GM12891 (cell line): ENCODE measurements around the gene PSME3. TPM values are rescaled to one million over a fixed set of nuclear protein-coding genes. Genes with fewer than 3 reads are reported as not detected.

Experiments used
- DNase-seq: peaks from one replicate; pipeline ENCODE4 v3.0.0; 2011; ENCODE audit warnings: low spot score; ENCODE audit not compliant: insufficient read length
- FAIRE-seq: peaks from 2 replicates; lab custom pipeline; 2011; peaks lifted over from hg19 to GRCh38; lab: Jason Lieb, UNC
- PAX5 ChIP-seq: IDR thresholded peaks from 2 replicates; pipeline ENCODE4 v1.6.1; 2011; ENCODE audit warnings: low read length, moderate library complexity, mild to moderate bottlenecking; ENCODE audit not compliant: insufficient read depth, severe bottlenecking
- POLR2A ChIP-seq: IDR thresholded peaks from 2 replicates; pipeline ENCODE4 v1.6.1; 2011; ENCODE audit warnings: low read depth, low read length, control low read depth
- POLR2AphosphoS5 ChIP-seq: IDR thresholded peaks from 2 replicates; pipeline ENCODE4 v1.6.1; 2011; ENCODE audit warnings: low read depth, low read length, control low read depth
- POU2F2 ChIP-seq: IDR thresholded peaks from 2 replicates; pipeline ENCODE4 v1.6.1; 2011; ENCODE audit warnings: low read depth, mild to moderate bottlenecking, control low read depth, low read length, moderate library complexity
- SPI1 ChIP-seq: IDR thresholded peaks from 2 replicates; pipeline ENCODE4 v1.6.1; 2011; ENCODE audit warnings: low read depth, low read length, control low read depth
- TAF1 ChIP-seq: IDR thresholded peaks from 2 replicates; pipeline ENCODE4 v1.6.1; 2011; ENCODE audit warnings: low read depth, low read length, control low read depth
- polyA plus RNA-seq: library from polyadenylated mRNA; unstranded; fragments of >200 nt; gene quantifications from one replicate; pipeline ENCODE4 v1.2.1, GENCODE V29; 2012; ENCODE audit warnings: low read depth, missing spikeins, inconsistent platforms; ENCODE audit not compliant: missing spikeins

Gene PSME3, protein sequence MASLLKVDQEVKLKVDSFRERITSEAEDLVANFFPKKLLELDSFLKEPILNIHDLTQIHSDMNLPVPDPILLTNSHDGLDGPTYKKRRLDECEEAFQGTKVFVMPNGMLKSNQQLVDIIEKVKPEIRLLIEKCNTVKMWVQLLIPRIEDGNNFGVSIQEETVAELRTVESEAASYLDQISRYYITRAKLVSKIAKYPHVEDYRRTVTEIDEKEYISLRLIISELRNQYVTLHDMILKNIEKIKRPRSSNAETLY
- 90.7 TPM for polyA plus RNA-seq

- TF ChIP-seq POU2F2 (no peak; the same call in 1 of the 2 replicates), POLR2A (peak; percentile 95), TAF1 (peak; percentile 80), SPI1 (no peak), PAX5 (no peak), POLR2AphosphoS5 (peak; percentile 84)
- peak; percentile 93 for DNase-seq
- FAIRE-seq = peak; percentile 98
These were observed at the start of gene PSME3 for GRCh38 chr17:42832934-42833766. PSME3 (plus strand) TSS chr17:42833397; CDS start chr17:42833632, 235 bp downstream.

DNA sequence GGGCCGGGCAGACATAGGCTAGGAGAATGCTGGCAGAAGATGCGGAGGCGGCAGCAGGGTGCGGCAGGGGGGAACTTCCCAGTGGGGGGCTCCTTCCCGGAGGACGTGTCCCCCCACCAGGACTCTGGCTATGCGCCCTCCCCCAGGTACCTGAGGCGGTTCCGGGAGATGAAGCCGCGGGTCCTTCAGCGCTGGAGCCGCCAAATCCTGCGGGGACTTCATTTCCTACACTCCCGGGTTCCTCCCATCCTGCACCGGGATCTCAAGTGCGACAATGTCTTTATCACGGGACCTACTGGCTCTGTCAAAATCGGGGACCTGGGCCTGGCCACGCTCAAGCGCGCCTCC lies 49.4 kb upstream of the PSME3 start:
- FAIRE-seq = no peak
- TF ChIP-seq POLR2A = no peak
- no peak for TF ChIP-seq TAF1
- DNase-seq = no peak

GRCh38 chr17:42784409-42784808 lies 48.8 kb upstream of the PSME3 start:
- FAIRE-seq (peak; percentile 31), DNase-seq (no peak)
- TF ChIP-seq POLR2AphosphoS5 = no peak
- TF ChIP-seq SPI1 = peak; percentile 63
- no peak for TF ChIP-seq TAF1

- TF ChIP-seq POLR2A = no peak
- no peak for TF ChIP-seq POLR2AphosphoS5
- no peak for TF ChIP-seq SPI1
- TF ChIP-seq POU2F2 = no peak
- no peak for TF ChIP-seq PAX5
- FAIRE-seq (no peak), DNase-seq (no peak)
These were observed 48.2 kb upstream of the PSME3 start for GRCh38 chr17:42784811-42785592.

GRCh38 chr17:42787266-42787665 lies 45.9 kb upstream of the PSME3 start:
- DNase-seq (no peak), FAIRE-seq (no peak)
- TF ChIP-seq POLR2A (no peak), SPI1 (no peak), POU2F2 (no peak), POLR2AphosphoS5 (no peak), TAF1 (no peak), PAX5 (no peak)

DNA sequence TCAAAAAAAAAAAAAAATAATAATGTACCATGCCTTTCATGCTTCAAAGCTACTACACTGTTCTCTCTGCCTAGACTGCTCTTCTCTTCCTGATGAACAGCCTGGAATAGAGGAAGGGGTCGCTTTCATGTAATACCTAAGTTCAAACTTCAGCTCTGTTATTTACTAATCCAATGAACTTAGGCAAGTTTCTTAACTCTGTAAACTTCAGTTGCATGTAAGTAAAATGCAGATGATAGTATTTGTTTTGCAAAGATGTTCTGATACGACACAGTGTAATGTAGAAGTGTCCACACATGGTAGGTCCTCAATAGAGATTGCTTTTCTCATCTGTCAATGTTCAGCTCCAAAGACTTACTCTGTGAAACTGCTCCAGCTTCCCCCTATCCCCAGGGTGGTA lies 41.2 kb upstream of the PSME3 start:
- no peak for TF ChIP-seq POLR2A
- TF ChIP-seq TAF1 = no peak
- no peak for TF ChIP-seq POLR2AphosphoS5
- no peak for TF ChIP-seq SPI1
- no peak for TF ChIP-seq POU2F2
- TF ChIP-seq PAX5 = no peak
- DNase-seq = no peak
- no peak for FAIRE-seq

DNA sequence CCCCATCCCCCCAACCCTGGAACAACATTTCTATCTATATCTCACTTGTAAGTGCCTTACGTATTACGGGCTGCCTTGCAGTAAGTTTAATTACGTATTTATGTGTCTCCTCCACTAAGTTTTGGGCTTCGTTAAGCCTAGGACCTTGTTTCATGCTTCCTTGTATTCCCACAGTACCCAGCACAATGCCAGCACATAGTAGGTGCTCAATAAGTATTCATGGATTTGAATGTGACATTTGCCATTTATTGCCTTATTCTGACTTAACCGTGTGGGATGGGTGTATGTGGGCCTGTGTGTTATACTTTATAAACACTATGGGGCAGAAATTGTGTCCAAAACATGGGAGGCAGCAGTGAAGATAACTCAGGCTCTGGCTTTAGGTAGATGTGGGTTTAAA lies 40.7 kb upstream of the PSME3 start:
- DNase-seq (no peak), FAIRE-seq (no peak)

GRCh38 chr17:42795061-42795460 lies 38.1 kb upstream of the PSME3 start:
- no peak for DNase-seq
- FAIRE-seq = no peak
- TF ChIP-seq POLR2AphosphoS5 (no peak), POU2F2 (no peak), POLR2A (no peak), TAF1 (no peak), PAX5 (no peak), SPI1 (no peak)

More for the DNA sequence above, 40.7 kb upstream of the PSME3 start:
- TF ChIP-seq TAF1 (no peak), SPI1 (no peak), POLR2A (no peak), POU2F2 (no peak), POLR2AphosphoS5 (no peak), PAX5 (no peak)

- no peak for FAIRE-seq
- DNase-seq = no peak
- TF ChIP-seq POU2F2 = no peak
- TF ChIP-seq TAF1 = no peak
- TF ChIP-seq POLR2AphosphoS5 = no peak
- TF ChIP-seq PAX5 = no peak
- no peak for TF ChIP-seq POLR2A
These were observed 37.7 kb upstream of the PSME3 start for GRCh38 chr17:42795465-42795864.
